ENCODE measurements around the gene RASL11A. TPM values are rescaled to one million over a fixed set of nuclear protein-coding genes. Genes with fewer than 3 reads are reported as not detected.

RASL11A gene
- total and polyA plus RNA-seq, 9 donors, result 6.2 to 36.3 (median 18.6) TPM

- no peak overlapping the region for H3K27ac ChIP-seq
- TF ChIP-seq EP300 (IDR thresholded peaks at IDR 0.05) (no peak), POLR2A (IDR thresholded peaks at IDR 0.05) (no peak), CTCF (IDR thresholded peaks at IDR 0.05) (no peak)
- no peak for DNase-seq
- no peak overlapping the region for H3K4me3 ChIP-seq
- H3K9me3 ChIP-seq, result no peaks in the 10 kb centered on the region
- no peaks in the 10 kb centered on the region for H3K27me3 ChIP-seq
- no peaks in the 10 kb centered on the region for H3K4me1 ChIP-seq (ENCODE audit: insufficient read depth)
- intact Hi-C loops (cut with DNase I), result no loop called here
- no peaks in the 10 kb centered on the region for H3K36me3 ChIP-seq
- 64 to 72% (median 65%) methylated on average over 5 of the region's 5 CpGs for WGBS, 3 donors
Observed at GRCh38 chr13:27280009-27280656, 9.5 kb downstream of the RASL11A start.

DNA sequence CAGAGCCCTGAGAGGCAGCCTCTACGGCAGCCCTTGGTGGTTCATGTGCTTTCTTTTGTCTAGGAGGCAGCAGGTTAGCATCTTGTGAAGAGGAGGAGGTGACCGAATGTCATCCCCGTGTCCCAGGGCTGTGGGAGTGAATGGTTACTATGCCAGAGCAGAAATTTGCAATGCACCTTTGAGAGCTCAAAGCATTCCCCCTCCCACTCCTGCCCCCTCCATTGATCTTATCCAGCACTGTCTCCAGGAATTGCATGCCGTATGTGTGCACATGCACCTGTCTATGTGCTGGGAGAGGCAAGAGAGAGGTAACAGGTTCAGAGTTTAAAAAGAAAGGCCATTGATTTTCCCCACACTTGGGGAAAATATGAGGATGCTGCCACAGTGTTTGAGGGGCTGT lies 10.2 kb downstream of the RASL11A start:
- DNase-seq, result no peak
- H3K27me3 ChIP-seq, result no peaks in the 10 kb centered on the region
- H3K9me3 ChIP-seq, result no peaks in the 10 kb centered on the region
- H3K36me3 ChIP-seq, result no peaks in the 10 kb centered on the region
- no peak overlapping the region for H3K27ac ChIP-seq
- 56 to 79% (median 66%) methylated on average over 4 of the region's 4 CpGs for WGBS, 3 donors
- intact Hi-C loops (cut with DNase I), result no loop called here
- TF ChIP-seq POLR2A (IDR thresholded peaks at IDR 0.05) (no peak), EP300 (IDR thresholded peaks at IDR 0.05) (no peak), CTCF (IDR thresholded peaks at IDR 0.05) (no peak)
- no peaks in the 10 kb centered on the region for H3K4me1 ChIP-seq (ENCODE audit: insufficient read depth)
- H3K4me3 ChIP-seq, result no peak overlapping the region

- H3K27me3 ChIP-seq, result no peaks in the 10 kb centered on the region
- H3K4me3 ChIP-seq, result no peak overlapping the region
- TF ChIP-seq POLR2A (IDR thresholded peaks at IDR 0.05) (no peak), CTCF (IDR thresholded peaks at IDR 0.05) (no peak), EP300 (IDR thresholded peaks at IDR 0.05) (no peak)
- H3K36me3 ChIP-seq, result no peaks in the 10 kb centered on the region
- no peak overlapping the region for H3K27ac ChIP-seq
- WGBS, 3 donors, result 62 to 82% (median 64%) methylated on average over 1 of the region's 1 CpG
- H3K4me1 ChIP-seq (ENCODE audit: insufficient read depth), result no peaks in the 10 kb centered on the region
- intact Hi-C loops (cut with DNase I), result no loop called here
- no peak for DNase-seq
- H3K9me3 ChIP-seq, result no peaks in the 10 kb centered on the region
Observed at GRCh38 chr13:27281420-27281819, 10.8 kb downstream of the RASL11A start.

DNA sequence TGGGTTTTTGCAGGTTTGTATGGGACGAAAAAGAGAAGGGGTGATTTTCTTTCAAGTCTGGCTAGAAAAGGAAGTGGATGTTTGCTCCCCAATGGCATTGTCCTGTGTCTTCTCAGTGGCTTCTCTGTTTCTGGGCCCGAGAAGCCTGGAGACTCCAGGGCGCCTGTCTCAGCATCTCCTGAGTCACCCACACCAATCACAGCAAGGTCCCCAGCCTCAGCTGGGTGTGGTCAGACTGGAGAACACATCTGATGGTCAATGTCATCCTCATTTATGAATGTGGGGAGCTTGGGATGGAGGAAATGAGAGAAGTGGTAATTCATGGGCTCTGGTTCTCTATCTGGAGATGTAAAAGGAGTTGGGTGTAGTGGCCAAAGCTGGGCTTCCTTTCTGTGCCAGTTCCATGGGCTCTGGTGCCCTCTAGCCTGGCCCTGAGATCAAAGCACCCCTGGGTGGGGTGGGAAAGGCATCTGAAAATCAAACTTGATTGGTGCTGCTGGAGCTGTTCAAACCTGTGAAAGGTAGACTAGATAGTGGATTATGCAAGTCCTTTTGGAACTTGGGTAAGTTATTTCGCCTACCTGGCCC lies 13.4 kb downstream of the RASL11A start:
- no peak overlapping the region for H3K4me3 ChIP-seq
- no peaks in the 10 kb centered on the region for H3K4me1 ChIP-seq (ENCODE audit: insufficient read depth)
- H3K9me3 ChIP-seq, result no peaks in the 10 kb centered on the region
- no peaks in the 10 kb centered on the region for H3K27me3 ChIP-seq
- H3K27ac ChIP-seq, result no peak overlapping the region
- TF ChIP-seq POLR2A (IDR thresholded peaks at IDR 0.05), result no peak
- TF ChIP-seq EP300 (IDR thresholded peaks at IDR 0.05), result no peak
- no peak for TF ChIP-seq CTCF (IDR thresholded peaks at IDR 0.05)
- no peaks in the 10 kb centered on the region for H3K36me3 ChIP-seq
- intact Hi-C loops (cut with DNase I), result no loop called here
- 86 to 89% (median 88%) methylated on average over 4 of the region's 4 CpGs for WGBS, 3 donors
- no peak for DNase-seq

Data from ovary (tissue), 9 donors.